MM.1S (cell line): ENCODE data around the gene C10orf143.

Experiments
- CTCF ChIP-seq: fragments of 300-600 bp; sonication (generic); IDR thresholded peaks from 2 replicates; pipeline ENCODE4 v1.5.1; 2016; ENCODE audit warnings: antibody characterized with exemption, low read length, mixed read lengths
- EZH2 ChIP-seq: fragments of 300-600 bp; sonication (generic); optimal IDR thresholded peaks from 2 replicates; pipeline ENCODE3; 2017; ENCODE audit warnings: low read depth, mild to moderate bottlenecking, antibody characterized with exemption, low read length, mixed read lengths
- EZH2phosphoT487 ChIP-seq: fragments of 300-600 bp; sonication (generic); IDR thresholded peaks from 2 replicates; pipeline ENCODE4 v1.6.1; 2018; ENCODE audit warnings: antibody characterized with exemption, low read length

- TF ChIP-seq CTCF = no peak
- no peak for TF ChIP-seq EZH2
- no peak for TF ChIP-seq EZH2phosphoT487
Measured at GRCh38 chr10:130044067-130045061, 66.3 kb downstream of the C10orf143 start.
